Mesenchymal stem cell (in vitro differentiated cells and primary cell): Measurements from ENCODE around the gene MET.
A peak's percentile ranks its signal among the peaks of the same experiment; 100 is the strongest.

Source experiments
- DNase-seq: peaks from one replicate; pipeline ENCODE4 v3.0.0-alpha.2; 2013
- H2AFZ ChIP-seq: one replicate; pipeline ENCODE4 v1.6.1; 2013; ENCODE audit warnings: low read depth, mild to moderate bottlenecking, control low read depth, inconsistent platforms, low read length, moderate library complexity
- H2AK5ac ChIP-seq: 2 replicates; pipeline ENCODE4 v1.6.1; 2013; ENCODE audit warnings: low read length, moderate library complexity, mild to moderate bottlenecking, inconsistent platforms; ENCODE audit not compliant: severe bottlenecking
- H2BK120ac ChIP-seq: one replicate; pipeline ENCODE4 v1.6.1; 2013; ENCODE audit warnings: low read depth, mild to moderate bottlenecking, inconsistent platforms, low read length, moderate library complexity
- H2BK12ac ChIP-seq, 2 experiments: one replicate each; pipeline ENCODE4 v1.6.1; 2013; ENCODE audit warnings: inconsistent platforms in 2 of 2, low read length in 2 of 2, mild to moderate bottlenecking in 2 of 2, moderate library complexity in 2 of 2, control low read depth in 1 of 2
- H2BK15ac ChIP-seq: one replicate; pipeline ENCODE4 v1.6.1; 2013; ENCODE audit warnings: mild to moderate bottlenecking, low read depth, inconsistent platforms; ENCODE audit not compliant: poor library complexity, severe bottlenecking
- H2BK5ac ChIP-seq: 2 replicates; pipeline ENCODE4 v1.6.1; 2013; ENCODE audit warnings: low read depth, mild to moderate bottlenecking, low read length, control low read depth, inconsistent platforms; ENCODE audit not compliant: poor library complexity, severe bottlenecking
- H3K14ac ChIP-seq, 2 experiments: one replicate each; pipeline ENCODE4 v1.6.1; 2013; ENCODE audit warnings: inconsistent platforms in 2 of 2, low read length in 2 of 2, control low read depth in 1 of 2, mild to moderate bottlenecking in 1 of 2, moderate library complexity in 1 of 2
- H3K18ac ChIP-seq, 2 experiments: one replicate each; pipeline ENCODE4 v1.6.1; 2013; ENCODE audit warnings: inconsistent platforms in 2 of 2, low read length in 2 of 2, control low read depth in 1 of 2, low read depth in 1 of 2, mild to moderate bottlenecking in 1 of 2
- H3K23ac ChIP-seq, 2 experiments: one replicate each; pipeline ENCODE4 v1.6.1; 2013; ENCODE audit warnings: inconsistent platforms in 2 of 2, low read length in 2 of 2, mild to moderate bottlenecking in 2 of 2, moderate library complexity in 2 of 2, control low read depth in 1 of 2
- H3K27ac ChIP-seq: 2 replicates; pipeline ENCODE4 v1.5.1; 2013; ENCODE audit warnings: mild to moderate bottlenecking, moderate library complexity, low read length, control low read depth, inconsistent platforms; ENCODE audit not compliant: poor library complexity, severe bottlenecking
- H3K27me3 ChIP-seq, 2 experiments: 2 replicates each; pipeline versions ENCODE4 v1.6.1 to v1.7.0; 2013; ENCODE audit warnings: low read length in 2 of 2, mild to moderate bottlenecking in 2 of 2, moderate library complexity in 2 of 2, control low read depth in 1 of 2, inconsistent platforms in 1 of 2; ENCODE audit not compliant: control insufficient read depth in 1 of 2, insufficient read depth in 1 of 2
- H3K36me3 ChIP-seq, 2 experiments: 2 replicates each; pipeline versions ENCODE4 v1.6.1 to v1.7.0; 2013; ENCODE audit warnings: low read length in 2 of 2, control low read depth in 1 of 2, inconsistent platforms in 1 of 2, low read depth in 1 of 2, mild to moderate bottlenecking in 1 of 2; ENCODE audit not compliant: insufficient read depth in 2 of 2, control insufficient read depth in 1 of 2
- H3K4ac ChIP-seq, 2 experiments: one replicate each; pipeline ENCODE4 v1.6.1; 2013; ENCODE audit warnings: inconsistent platforms in 2 of 2, low read length in 2 of 2, mild to moderate bottlenecking in 2 of 2, moderate library complexity in 2 of 2, control low read depth in 1 of 2, low read depth in 1 of 2
- H3K4me1 ChIP-seq: 2 replicates; pipeline ENCODE4 v1.6.1; 2013; ENCODE audit warnings: low read depth, low read length, control low read depth; ENCODE audit not compliant: control insufficient read depth, insufficient read depth
- H3K4me2 ChIP-seq: 2 replicates; pipeline ENCODE4 v1.6.1; 2013; ENCODE audit warnings: low read length, mild to moderate bottlenecking, inconsistent platforms; ENCODE audit not compliant: poor library complexity, severe bottlenecking
- H3K4me3 ChIP-seq, 2 experiments: 2 replicates each; pipeline versions ENCODE4 v1.5.1 to v1.7.0; 2013; ENCODE audit warnings: low read length in 2 of 2, mild to moderate bottlenecking in 2 of 2, control low read depth in 1 of 2, low read depth in 1 of 2; ENCODE audit not compliant: insufficient read depth in 1 of 2
- H3K79me1 ChIP-seq: replicated peaks from 2 replicates; pipeline ENCODE4 v1.6.1; 2013; ENCODE audit warnings: mild to moderate bottlenecking, control low read depth, low read length, inconsistent platforms; ENCODE audit not compliant: poor library complexity, severe bottlenecking
- H3K9ac ChIP-seq: 2 replicates; pipeline ENCODE4 v1.7.0; 2013; ENCODE audit warnings: mild to moderate bottlenecking, low read length, moderate library complexity
- H3K9me3 ChIP-seq: 2 replicates; pipeline ENCODE4 v1.7.0; 2013; ENCODE audit warnings: mild to moderate bottlenecking, low read length; ENCODE audit not compliant: control insufficient read depth
- H4K8ac ChIP-seq: one replicate; pipeline ENCODE4 v1.6.1; 2013; ENCODE audit warnings: inconsistent platforms, mild to moderate bottlenecking, low read length, moderate library complexity
- H4K91ac ChIP-seq: one replicate; pipeline ENCODE4 v1.6.1; 2013; ENCODE audit warnings: mild to moderate bottlenecking, low read length, inconsistent platforms
- WGBS: methylation state at CpG from one replicate; pipeline ENCODE4 v1.1.7; 2013; ENCODE audit warnings: mixed read lengths; 5-methylcytosine and 5-hydroxymethylcytosine counted together

MET gene

GRCh38 chr7:116689790-116690259 lies 17.8 kb downstream of the MET start:
- DNase-seq, result no peak

GRCh38 chr7:116691664-116692063 lies 19.7 kb downstream of the MET start:
- no peak overlapping the region for H2BK120ac ChIP-seq
- no peaks in the 10 kb centered on the region for H3K9me3 ChIP-seq
- H3K23ac ChIP-seq, result no peak overlapping the region
- H3K79me1 ChIP-seq, result no peaks in the 10 kb centered on the region
- H3K9ac ChIP-seq, result peak overlapping the region; percentile 65
- 83% methylated on average over 2 of the region's 3 CpGs for WGBS
- no peak overlapping the region for H3K4me2 ChIP-seq
- H3K27ac ChIP-seq, result peak overlapping the region; percentile 40
- H3K4me1 ChIP-seq, result peaks cover 14% of the 10 kb centered on the region
- H3K27me3 ChIP-seq, result no peaks in the 10 kb centered on the region
- no peak overlapping the region for H4K91ac ChIP-seq
- H4K8ac ChIP-seq, result no peak overlapping the region
- H2AK5ac ChIP-seq, result peak overlapping the region; percentile 3
- H3K4ac ChIP-seq, result no peak overlapping the region
- H2BK5ac ChIP-seq, result no peak overlapping the region
- H2AFZ ChIP-seq, result no peak overlapping the region
- no peak overlapping the region for H3K4me3 ChIP-seq
- no peak overlapping the region for H3K14ac ChIP-seq
- DNase-seq, result no peak
- H3K18ac ChIP-seq, result no peak overlapping the region
- H2BK15ac ChIP-seq, result no peak overlapping the region
- peaks cover 10 to 15% of the 10 kb centered on the region in 2 experiments for H3K36me3 ChIP-seq
- no peak overlapping the region for H2BK12ac ChIP-seq

More at GRCh38 chr7:116689790-116690259, 17.8 kb downstream of the MET start:
- H3K36me3 ChIP-seq, result peaks cover 0 to 7% of the 10 kb centered on the region in 2 experiments
- no peak overlapping the region for H2BK15ac ChIP-seq
- no peak overlapping the region for H2BK120ac ChIP-seq
- 89% methylated on average over 3 of the region's 4 CpGs for WGBS
- H3K4me3 ChIP-seq, result no peak overlapping the region
- H4K8ac ChIP-seq, result no peak overlapping the region
- no peak overlapping the region for H3K14ac ChIP-seq
- H3K27me3 ChIP-seq, result no peaks in the 10 kb centered on the region
- no peak overlapping the region for H2BK12ac ChIP-seq
- no peaks in the 10 kb centered on the region for H3K79me1 ChIP-seq
- peaks cover 20% of the 10 kb centered on the region for H3K4me1 ChIP-seq
- H3K9ac ChIP-seq, result no peak overlapping the region
- no peaks in the 10 kb centered on the region for H3K9me3 ChIP-seq
- no peak overlapping the region for H3K23ac ChIP-seq
- no peak overlapping the region for H2BK5ac ChIP-seq
- H3K18ac ChIP-seq, result no peak overlapping the region
- H2AFZ ChIP-seq, result no peak overlapping the region
- H3K4ac ChIP-seq, result no peak overlapping the region
- peak overlapping the region; percentile 72 for H2AK5ac ChIP-seq
- H3K27ac ChIP-seq, result peak overlapping the region; percentile 67
- no peak overlapping the region for H3K4me2 ChIP-seq
- H4K91ac ChIP-seq, result no peak overlapping the region

- H3K9me3 ChIP-seq, result no peaks in the 10 kb centered on the region
- H3K23ac ChIP-seq, result no peak overlapping the region
- peaks cover 10% of the 10 kb centered on the region for H3K4me1 ChIP-seq
- no peak overlapping the region for H3K4me2 ChIP-seq
- H3K4me3 ChIP-seq, result no peak overlapping the region
- no peak overlapping the region for H4K91ac ChIP-seq
- no peaks in the 10 kb centered on the region for H3K79me1 ChIP-seq
- peak overlapping the region; percentile 65 for H3K9ac ChIP-seq
- WGBS, result 96% methylated on average over 3 of the region's 5 CpGs
- H2AK5ac ChIP-seq, result no peak overlapping the region
- no peak overlapping the region for H2AFZ ChIP-seq
- H3K36me3 ChIP-seq, result peaks cover 7 to 19% of the 10 kb centered on the region in 2 experiments
- no peak overlapping the region for H3K14ac ChIP-seq
- H2BK12ac ChIP-seq, result no peak overlapping the region
- no peak overlapping the region for H4K8ac ChIP-seq
- H3K4ac ChIP-seq, result no peak overlapping the region
- H2BK120ac ChIP-seq, result no peak overlapping the region
- H2BK5ac ChIP-seq, result no peak overlapping the region
- peak overlapping the region; percentile 80 for H3K27ac ChIP-seq
- H3K27me3 ChIP-seq, result no peaks in the 10 kb centered on the region
- DNase-seq, result no peak
- no peak overlapping the region for H2BK15ac ChIP-seq
- no peak overlapping the region for H3K18ac ChIP-seq
Observed at GRCh38 chr7:116692401-116693308, 20.7 kb downstream of the MET start.

GRCh38 chr7:116696707-116697106 lies 24.7 kb downstream of the MET start:
- no peak overlapping the region for H3K4ac ChIP-seq
- H2AFZ ChIP-seq, result no peak overlapping the region
- H3K18ac ChIP-seq, result no peak overlapping the region
- H3K23ac ChIP-seq, result no peak overlapping the region
- H2BK5ac ChIP-seq, result no peak overlapping the region
- no peak overlapping the region for H3K4me3 ChIP-seq
- no peak overlapping the region for H2BK15ac ChIP-seq
- H4K91ac ChIP-seq, result no peak overlapping the region
- no peak overlapping the region for H3K9ac ChIP-seq
- DNase-seq, result no peak
- H3K14ac ChIP-seq, result no peak overlapping the region
- peak overlapping the region; percentile 20 for H2AK5ac ChIP-seq
- no peak overlapping the region for H4K8ac ChIP-seq
- no peak overlapping the region for H3K27ac ChIP-seq
- peaks cover 16 to 32% of the 10 kb centered on the region in 2 experiments for H3K36me3 ChIP-seq
- H2BK120ac ChIP-seq, result no peak overlapping the region
- no peak overlapping the region for H3K4me2 ChIP-seq
- 58% methylated on average over 5 of the region's 5 CpGs for WGBS
- H2BK12ac ChIP-seq, result no peak overlapping the region
- peaks cover 1% of the 10 kb centered on the region for H3K79me1 ChIP-seq
- H3K9me3 ChIP-seq, result no peaks in the 10 kb centered on the region
- no peaks in the 10 kb centered on the region for H3K27me3 ChIP-seq
- peaks cover 13% of the 10 kb centered on the region for H3K4me1 ChIP-seq
